ENCODE data around the gene ARHGAP10.

The ARHGAP10 gene

GRCh38 chr4:147770831-147771230 lies 38.9 kb downstream of the ARHGAP10 start:
- DNase-seq (ENCODE audit: low spot score), result no peak

- no peak for DNase-seq (ENCODE audit: low spot score)
Measured at GRCh38 chr4:147772056-147772455, 40.2 kb downstream of the ARHGAP10 start.

GRCh38 chr4:147772459-147772969 lies 40.6 kb downstream of the ARHGAP10 start:
- peak; percentile 68 for DNase-seq (ENCODE audit: low spot score)

- DNase-seq (ENCODE audit: low spot score), result no peak
Measured at GRCh38 chr4:147773261-147774184, 41.6 kb downstream of the ARHGAP10 start.

GRCh38 chr4:147776716-147777115 lies 44.8 kb downstream of the ARHGAP10 start:
- no peak for DNase-seq (ENCODE audit: low spot score)

GRCh38 chr4:147777456-147778091 lies 45.7 kb downstream of the ARHGAP10 start:
- DNase-seq (ENCODE audit: low spot score), result no peak

GRCh38 chr4:147778942-147779341 lies 47.1 kb downstream of the ARHGAP10 start:
- no peak for DNase-seq (ENCODE audit: low spot score)

GRCh38 chr4:147779451-147779850 lies 47.6 kb downstream of the ARHGAP10 start:
- DNase-seq (ENCODE audit: low spot score), result no peak

GRCh38 chr4:147780137-147780777 lies 48.4 kb downstream of the ARHGAP10 start:
- DNase-seq (ENCODE audit: low spot score), result no peak

- DNase-seq (ENCODE audit: low spot score), result no peak
Measured at GRCh38 chr4:147782087-147782781, 50.3 kb downstream of the ARHGAP10 start.

- DNase-seq (ENCODE audit: low spot score), result no peak
Measured at GRCh38 chr4:147785129-147785528, 53.2 kb downstream of the ARHGAP10 start.

- DNase-seq (ENCODE audit: low spot score), result no peak
Measured at GRCh38 chr4:147786031-147786430, 54.1 kb downstream of the ARHGAP10 start.

GRCh38 chr4:147786531-147786930 lies 54.6 kb downstream of the ARHGAP10 start:
- no peak for DNase-seq (ENCODE audit: low spot score)

- no peak for DNase-seq (ENCODE audit: low spot score)
Measured at GRCh38 chr4:147787204-147787603, 55.3 kb downstream of the ARHGAP10 start.

GRCh38 chr4:147788791-147789190 lies 56.9 kb downstream of the ARHGAP10 start:
- DNase-seq (ENCODE audit: low spot score), result no peak

GRCh38 chr4:147789596-147789995 lies 57.7 kb downstream of the ARHGAP10 start:
- DNase-seq (ENCODE audit: low spot score), result no peak

GRCh38 chr4:147790412-147790811 lies 58.5 kb downstream of the ARHGAP10 start:
- DNase-seq (ENCODE audit: low spot score), result no peak

- no peak for DNase-seq (ENCODE audit: low spot score)
Measured at GRCh38 chr4:147791341-147791740, 59.5 kb downstream of the ARHGAP10 start.

GRCh38 chr4:147791865-147792264 lies 60.0 kb downstream of the ARHGAP10 start:
- no peak for DNase-seq (ENCODE audit: low spot score)

GRCh38 chr4:147793569-147794313 lies 61.9 kb downstream of the ARHGAP10 start:
- DNase-seq (ENCODE audit: low spot score), result no peak

GRCh38 chr4:147794314-147794680 lies 62.4 kb downstream of the ARHGAP10 start:
- no peak for DNase-seq (ENCODE audit: low spot score)
